Amniotic stem cell (primary cell): ENCODE results near the gene DPEP3.
"Not testable (repeated sequence)": the region's sequence is repeated elsewhere in the genome, so short reads cannot be mapped to it uniquely, and the experiment has no call there.

Experiments used
- DNase-seq: peaks from one replicate; lab custom pipeline; 2025; lab: John Stamatoyannopoulos, UW

DPEP3 gene

DNA sequence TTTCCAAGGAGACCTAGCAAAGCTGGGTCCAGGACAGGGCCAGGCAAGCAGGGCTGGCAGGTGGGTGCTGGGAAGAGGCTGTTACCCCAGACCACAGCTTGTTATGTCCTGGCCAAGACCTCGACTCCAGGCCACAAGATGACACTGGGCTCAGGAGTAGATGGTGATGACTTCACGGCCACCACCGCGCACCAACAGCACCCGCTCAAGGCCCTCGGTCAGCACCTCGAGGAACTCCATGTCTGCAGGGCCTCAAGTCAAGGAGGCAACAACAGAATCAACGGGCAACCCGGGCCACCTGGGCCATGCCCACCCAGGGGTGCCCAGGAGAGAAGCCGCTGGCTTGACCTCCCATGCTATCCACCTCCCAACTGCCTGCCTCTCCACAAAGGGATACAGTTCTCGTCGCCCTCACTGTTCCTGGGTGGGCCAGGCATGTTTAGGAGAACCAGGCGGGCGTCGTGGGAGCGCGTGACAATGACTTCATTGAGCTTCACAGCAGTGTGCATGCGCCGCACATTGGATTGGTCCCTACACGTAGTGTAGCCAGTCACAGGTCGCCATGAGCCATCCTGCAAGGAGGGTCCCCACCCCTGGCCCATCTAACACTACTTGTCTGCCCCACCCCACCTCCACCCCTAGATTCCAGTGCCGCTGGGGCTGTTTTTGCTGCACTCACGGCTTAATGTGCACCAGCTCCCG, 35.5 kb downstream of the DPEP3 start:
- no peak for DNase-seq

GRCh38 chr16:67943619-67944504, 36.4 kb downstream of the DPEP3 start, which contains the start of gene LCAT:
Gene LCAT, minus strand, starts transcription at chr16:67944120. Its CDS starts 19 bp downstream, at chr16:67944101.
- no peak for DNase-seq

- no peak for DNase-seq
Measured at GRCh38 chr16:67943256-67943618, 37.1 kb downstream of the DPEP3 start.

DNA sequence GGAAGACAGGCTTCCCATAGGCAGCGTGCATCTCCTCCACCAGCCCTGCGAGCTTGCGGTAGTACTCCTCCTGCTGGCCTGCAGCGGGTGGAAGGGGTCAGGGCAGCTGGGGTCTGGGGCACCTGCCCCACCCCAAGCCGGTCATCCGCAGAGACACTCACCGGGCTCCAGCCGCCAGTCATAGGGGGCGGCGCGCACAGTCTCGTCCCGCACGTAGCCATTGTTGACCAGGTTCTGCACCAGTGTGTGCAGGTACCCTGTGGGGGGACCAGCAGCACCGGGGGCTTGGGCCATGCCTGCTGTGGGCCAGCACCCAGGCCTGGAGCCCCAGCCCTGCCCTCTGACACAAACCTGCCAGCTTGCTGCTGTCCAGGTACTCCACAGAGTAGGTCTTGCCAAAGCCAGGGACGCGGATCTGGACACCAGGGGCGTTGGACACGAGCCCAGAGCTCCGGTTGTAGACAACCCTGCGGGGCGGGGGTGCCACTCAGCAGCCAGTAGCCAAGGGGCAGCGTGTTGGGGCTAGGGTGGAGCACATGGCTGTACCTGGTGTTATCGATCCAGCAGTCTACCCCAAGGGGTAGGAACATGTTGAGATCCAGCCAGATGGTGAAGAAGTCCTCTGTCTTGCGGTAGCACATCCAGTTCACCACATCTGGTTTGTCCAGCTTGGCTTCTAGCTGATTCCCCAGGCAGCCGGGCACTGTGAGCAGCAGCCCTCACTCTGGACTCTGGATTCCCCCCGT, 37.6 kb downstream of the DPEP3 start:
- no peak for DNase-seq

DNA sequence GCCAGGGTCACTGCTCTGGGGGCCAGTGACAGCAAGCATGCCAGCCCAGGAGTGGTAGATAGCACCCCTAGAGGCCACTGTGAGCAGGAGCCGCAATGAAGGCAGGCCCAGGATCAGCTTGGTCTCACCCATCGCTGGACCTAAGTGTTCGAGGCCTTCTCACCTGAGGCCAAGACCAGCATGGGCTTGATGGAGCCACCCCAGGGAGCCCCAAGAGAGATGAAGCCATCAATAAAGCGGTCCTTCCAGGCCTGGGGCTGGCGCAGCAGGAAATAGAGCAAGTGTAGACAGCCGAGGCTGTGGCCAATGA, 38.1 kb downstream of the DPEP3 start:
- DNase-seq: no peak

DNA sequence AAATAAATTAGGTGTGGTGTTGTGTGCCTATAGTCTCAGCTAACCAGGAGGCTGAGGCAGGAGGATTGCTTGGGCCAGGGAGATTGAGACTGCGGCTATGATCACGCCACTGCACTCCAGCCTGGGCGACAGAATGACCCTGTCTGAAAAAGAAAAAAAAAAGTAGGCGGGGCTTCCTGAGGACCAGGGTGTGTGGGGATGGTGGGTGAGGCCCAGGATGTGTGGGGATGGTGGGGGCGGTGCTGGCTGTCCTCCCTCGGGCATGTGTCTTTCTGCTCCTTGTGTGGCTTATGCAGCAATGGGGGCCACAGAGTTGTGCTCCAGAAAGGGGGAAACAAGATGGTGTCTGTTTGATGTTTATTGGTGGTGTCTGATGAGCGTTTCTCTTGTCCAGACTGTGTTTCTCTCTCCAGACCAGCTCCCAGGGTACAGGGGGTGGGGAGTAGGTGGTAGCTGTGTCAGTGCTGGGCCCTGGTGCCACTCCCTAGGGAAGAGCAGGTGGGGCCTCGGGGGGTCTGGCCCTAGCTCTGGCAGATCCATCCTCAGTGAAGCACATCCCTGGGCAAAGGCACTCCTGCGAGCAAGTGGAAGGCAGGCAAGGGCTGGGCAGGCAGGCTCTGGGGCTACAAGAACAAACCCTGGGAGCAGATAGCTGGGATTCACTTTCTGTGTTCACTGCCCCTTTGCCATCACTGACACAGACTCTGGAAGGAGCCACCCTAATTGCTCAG, 38.7 kb downstream of the DPEP3 start:
- no peak for DNase-seq

GRCh38 chr16:67940446-67941089, 39.7 kb downstream of the DPEP3 start:
- no peak for DNase-seq

GRCh38 chr16:67939507-67940445, 40.5 kb downstream of the DPEP3 start:
- no peak for DNase-seq

DNA sequence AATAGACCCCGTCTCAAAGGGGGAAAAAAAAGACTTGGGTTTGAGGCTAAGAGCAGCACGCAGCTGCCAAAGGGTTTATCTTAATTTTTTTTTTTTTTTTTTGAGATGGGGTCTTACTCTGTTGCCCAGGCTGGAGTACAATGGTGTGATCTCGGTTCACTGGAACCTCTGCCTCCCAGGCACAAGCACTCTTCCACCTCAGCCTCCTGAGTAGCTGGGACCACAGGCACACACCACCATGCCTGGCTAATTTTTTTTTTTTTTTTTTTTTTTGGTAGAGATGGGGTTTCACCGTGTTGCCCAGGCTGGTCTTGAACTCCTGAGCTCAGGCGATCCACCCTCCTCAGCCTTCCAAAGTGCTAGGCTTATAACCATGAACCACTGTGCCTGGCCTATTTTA, 42.6 kb downstream of the DPEP3 start:
- not testable (repeated sequence) for DNase-seq

DNA sequence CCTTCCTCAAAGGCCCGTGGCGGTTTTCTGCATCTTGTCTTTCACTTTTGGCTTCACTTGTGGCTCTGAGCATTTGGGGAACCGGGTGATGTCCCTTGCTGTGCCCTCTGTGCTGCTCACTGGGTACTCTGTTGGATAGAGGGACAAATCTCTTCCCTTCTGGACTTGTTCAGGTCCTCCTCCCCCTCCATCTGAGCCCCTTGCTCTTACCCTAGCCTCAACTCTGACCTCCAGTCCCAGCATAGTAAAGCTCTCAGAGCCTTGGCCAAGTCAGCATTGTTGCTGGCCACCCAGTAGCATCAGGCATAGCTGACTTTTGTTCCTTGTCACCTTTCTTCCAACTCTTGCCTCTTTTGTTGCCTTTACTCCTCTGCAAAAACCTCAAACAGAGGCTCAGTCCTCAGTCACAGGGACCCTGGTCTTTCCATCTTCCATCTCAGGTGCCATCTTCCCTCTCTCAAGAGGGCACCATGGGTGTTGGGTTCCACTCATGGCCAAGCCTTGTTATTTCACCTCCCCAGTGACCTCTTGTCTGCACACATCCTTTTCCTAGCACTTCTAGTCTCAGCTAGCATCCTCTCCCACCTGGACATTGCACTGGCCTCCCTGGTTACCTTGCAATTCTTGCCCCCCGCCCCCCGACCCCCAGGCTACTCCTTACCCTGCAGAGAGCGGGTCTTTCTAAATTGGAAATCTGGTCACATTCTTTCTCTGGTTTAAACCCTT, 43.3 kb downstream of the DPEP3 start:
- no peak for DNase-seq

GRCh38 chr16:67936124-67936879, 44.0 kb downstream of the DPEP3 start, which contains the start of gene PSMB10:
Gene PSMB10, minus strand, starts transcription at chr16:67936850. Its CDS starts 101 bp downstream, at chr16:67936749.
- peak; percentile 63 for DNase-seq

DNA sequence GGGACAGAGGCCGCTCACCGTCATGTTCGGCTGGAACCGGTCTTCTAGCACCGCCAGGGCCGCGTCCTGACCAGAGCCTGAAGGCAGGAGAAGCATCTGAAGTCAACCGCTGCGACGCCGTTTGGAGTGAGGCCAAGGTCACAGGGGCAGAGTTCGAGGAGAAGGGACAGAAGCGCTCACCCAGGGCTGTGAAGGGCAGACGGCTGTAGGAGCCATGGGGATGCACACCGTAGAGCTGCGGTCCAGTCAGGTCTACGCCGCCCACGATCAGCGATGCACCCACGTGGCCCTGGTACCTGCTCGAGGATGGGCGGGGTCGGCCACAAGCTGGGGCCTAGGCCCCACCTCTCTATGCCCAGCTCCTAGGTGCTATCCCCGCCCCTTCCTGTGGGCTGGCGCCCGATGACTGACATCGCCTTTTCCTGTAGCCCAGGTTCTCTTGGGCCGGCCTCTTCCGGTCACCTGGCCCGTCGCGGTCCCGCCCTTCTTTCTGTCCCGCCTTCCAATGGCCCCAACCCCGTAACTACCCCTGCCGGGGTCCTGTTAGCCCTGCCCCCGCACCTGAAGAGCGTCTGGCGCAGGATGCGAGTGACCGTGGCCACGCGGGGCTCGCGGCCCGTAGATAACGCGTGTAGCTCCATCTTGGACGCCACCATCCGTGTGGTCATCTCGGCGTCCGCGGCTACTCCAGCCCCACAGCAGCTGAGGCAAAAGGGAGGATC, 44.7 kb downstream of the DPEP3 start:
- DNase-seq: peak; percentile 90

GRCh38 chr16:67935101-67935401, 45.2 kb downstream of the DPEP3 start:
- DNase-seq: no peak

DNA sequence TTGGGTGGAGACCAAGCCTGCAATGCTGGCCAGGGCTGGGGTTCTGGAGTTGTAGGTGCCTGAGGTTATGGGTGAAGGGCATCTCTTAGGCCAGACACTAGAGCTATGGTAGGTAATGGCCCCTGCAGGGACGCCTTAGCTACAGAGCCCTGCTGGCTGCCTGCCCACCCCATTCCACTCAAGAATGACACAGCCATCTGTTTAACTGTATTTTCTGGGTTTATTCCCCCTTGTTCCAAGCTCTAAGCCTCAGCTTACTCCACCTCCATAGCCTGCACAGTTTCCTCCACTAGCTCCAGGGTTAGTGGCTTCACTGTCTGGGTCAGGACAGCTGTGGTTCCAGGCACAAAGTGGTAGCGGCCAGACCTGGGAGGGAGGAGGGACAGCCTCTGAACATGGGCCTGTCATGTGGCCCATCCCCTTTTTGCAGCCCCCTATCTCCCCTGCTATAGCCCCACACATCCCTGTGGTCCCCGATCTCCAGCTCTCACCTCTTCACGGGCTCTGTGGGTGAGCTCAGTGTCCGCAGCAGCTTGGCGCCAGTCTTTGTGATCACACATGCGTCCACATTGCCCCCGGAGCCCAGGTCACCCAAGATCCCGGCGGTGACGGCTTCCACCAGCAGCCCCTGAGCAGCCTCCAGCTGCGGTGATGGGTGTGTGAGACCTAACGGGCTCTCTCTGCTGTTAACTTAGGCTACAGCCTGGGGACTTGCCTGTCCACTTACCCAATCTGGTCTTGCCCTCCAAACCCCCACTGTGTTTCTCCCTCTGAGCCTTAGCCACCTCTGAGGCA, 45.8 kb downstream of the DPEP3 start:
- no peak for DNase-seq

DNA sequence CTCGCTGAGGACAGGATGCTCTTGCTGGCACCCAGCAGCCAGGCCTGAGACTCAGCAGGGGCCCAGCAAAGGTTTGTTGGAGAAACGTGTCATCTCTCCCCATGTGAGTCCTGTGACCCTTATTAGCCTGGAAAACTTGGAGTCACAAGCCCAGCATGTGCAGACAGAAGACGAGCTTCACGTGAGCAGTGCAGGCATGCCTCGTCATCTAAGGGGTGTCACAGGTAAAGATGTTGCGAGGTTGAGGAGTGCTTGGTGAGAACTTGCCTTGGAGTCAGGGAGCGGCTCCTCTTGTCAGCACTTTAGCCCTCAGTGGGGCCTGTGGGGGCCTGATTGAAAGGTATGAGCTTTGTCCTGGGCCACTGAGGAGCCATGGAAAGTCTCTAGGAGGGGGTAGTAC, 46.5 kb downstream of the DPEP3 start:
- no peak for DNase-seq

GRCh38 chr16:67932462-67932840, 47.8 kb downstream of the DPEP3 start:
- no peak for DNase-seq

DNA sequence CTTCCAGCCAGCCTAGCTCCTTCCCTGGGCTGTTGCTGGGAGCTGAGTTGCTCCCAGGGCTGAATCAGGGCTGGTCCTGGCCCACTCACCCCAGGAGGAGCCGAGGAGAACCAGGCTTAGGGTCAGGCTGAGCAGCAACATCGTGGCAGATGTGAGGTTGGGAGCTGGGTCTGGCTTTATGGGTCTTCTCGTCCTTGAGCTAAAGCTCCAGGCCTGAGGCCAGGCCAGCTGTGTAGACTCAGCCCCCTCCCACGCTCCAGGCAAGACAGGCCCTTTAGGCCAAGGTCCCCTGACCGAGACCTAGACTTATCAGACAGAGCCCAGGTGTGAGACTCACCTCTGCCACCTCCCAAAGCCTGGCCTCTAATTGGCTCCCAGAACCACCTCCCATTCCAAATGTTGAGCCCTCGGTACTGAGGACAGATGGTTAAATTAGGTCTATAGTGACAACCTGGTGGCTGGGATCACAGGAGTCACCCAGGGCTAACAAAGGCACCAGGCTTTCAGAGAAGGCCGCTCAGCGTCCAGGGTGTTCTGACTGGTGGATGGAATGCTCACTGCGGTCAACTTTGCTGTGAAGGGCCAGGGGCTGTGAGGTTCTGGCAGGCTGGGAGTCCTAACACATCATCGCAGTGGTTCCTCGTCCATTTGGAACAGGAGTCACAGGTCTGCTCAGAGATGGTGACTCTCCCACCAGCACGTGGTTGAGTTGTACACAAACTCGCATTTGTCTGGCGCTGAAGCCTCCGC, 48.4 kb downstream of the DPEP3 start, which contains the start of gene CTRL:
CTRL (minus strand) TSS at position 151 of the 750 bp plus-strand sequence; CDS start at position 141, 10 bp downstream.
- DNase-seq: no peak
